ENCODE data around the gene BIVM. TPM values are rescaled to one million over a fixed set of nuclear protein-coding genes. Genes with fewer than 3 reads are reported as not detected.

Gene BIVM
- total RNA-seq, 1 donor = 22.1 TPM

- Histone ChIP-seq H2AFZ (ENCODE audit: low read length) (peak overlapping the region; percentile 96), H3K27me3 (ENCODE audit: insufficient read depth, low read length) (no peaks in the 10 kb centered on the region), H3K4me2 (ENCODE audit: insufficient read depth, low read length) (peak overlapping the region; percentile 98), H3K4me3 (ENCODE audit: insufficient read depth, low read length) (peak overlapping the region; percentile 91), H3K79me2 (ENCODE audit: insufficient read depth, low read length) (peaks cover 50% of the 10 kb centered on the region), H3K27ac (ENCODE audit: low read depth, low read length) (peak overlapping the region; percentile 97), H3K9me3 (ENCODE audit: low read depth, low read length) (no peaks in the 10 kb centered on the region), H4K20me1 (ENCODE audit: insufficient read depth, low read length) (peaks cover 19% of the 10 kb centered on the region), H3K4me1 (ENCODE audit: insufficient read depth, low read length) (peaks cover 16% of the 10 kb centered on the region), H3K36me3 (ENCODE audit: insufficient read depth, low read length) (no peaks in the 10 kb centered on the region)
- TF ChIP-seq, protein P1, sequence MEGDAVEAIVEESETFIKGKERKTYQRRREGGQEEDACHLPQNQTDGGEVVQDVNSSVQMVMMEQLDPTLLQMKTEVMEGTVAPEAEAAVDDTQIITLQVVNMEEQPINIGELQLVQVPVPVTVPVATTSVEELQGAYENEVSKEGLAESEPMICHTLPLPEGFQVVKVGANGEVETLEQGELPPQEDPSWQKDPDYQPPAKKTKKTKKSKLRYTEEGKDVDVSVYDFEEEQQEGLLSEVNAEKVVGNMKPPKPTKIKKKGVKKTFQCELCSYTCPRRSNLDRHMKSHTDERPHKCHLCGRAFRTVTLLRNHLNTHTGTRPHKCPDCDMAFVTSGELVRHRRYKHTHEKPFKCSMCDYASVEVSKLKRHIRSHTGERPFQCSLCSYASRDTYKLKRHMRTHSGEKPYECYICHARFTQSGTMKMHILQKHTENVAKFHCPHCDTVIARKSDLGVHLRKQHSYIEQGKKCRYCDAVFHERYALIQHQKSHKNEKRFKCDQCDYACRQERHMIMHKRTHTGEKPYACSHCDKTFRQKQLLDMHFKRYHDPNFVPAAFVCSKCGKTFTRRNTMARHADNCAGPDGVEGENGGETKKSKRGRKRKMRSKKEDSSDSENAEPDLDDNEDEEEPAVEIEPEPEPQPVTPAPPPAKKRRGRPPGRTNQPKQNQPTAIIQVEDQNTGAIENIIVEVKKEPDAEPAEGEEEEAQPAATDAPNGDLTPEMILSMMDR (IDR thresholded peaks at IDR 0.05; ENCODE audit: extremely low read depth, low read depth, low read length) = no peak
- DNase-seq (ENCODE audit: insufficient read length, low spot score, missing footprints) = peak; percentile 22
These were observed 47.5 kb downstream of the BIVM start for GRCh38 chr13:102846261-102847015.

- Histone ChIP-seq H3K27ac (ENCODE audit: low read depth, low read length) (peak overlapping the region; percentile 97), H3K36me3 (ENCODE audit: insufficient read depth, low read length) (no peaks in the 10 kb centered on the region), H3K79me2 (ENCODE audit: insufficient read depth, low read length) (peaks cover 57% of the 10 kb centered on the region), H3K4me2 (ENCODE audit: insufficient read depth, low read length) (peak overlapping the region; percentile 98), H2AFZ (ENCODE audit: low read length) (peak overlapping the region; percentile 96), H3K27me3 (ENCODE audit: insufficient read depth, low read length) (no peaks in the 10 kb centered on the region), H3K4me3 (ENCODE audit: insufficient read depth, low read length) (peak overlapping the region; percentile 91), H3K9me3 (ENCODE audit: low read depth, low read length) (no peaks in the 10 kb centered on the region), H4K20me1 (ENCODE audit: insufficient read depth, low read length) (peaks cover 20% of the 10 kb centered on the region), H3K4me1 (ENCODE audit: insufficient read depth, low read length) (peaks cover 18% of the 10 kb centered on the region)
- DNase-seq (ENCODE audit: insufficient read length, low spot score, missing footprints) = peak; percentile 31
- TF ChIP-seq, protein P1 (IDR thresholded peaks at IDR 0.05; ENCODE audit: extremely low read depth, low read depth, low read length) = peak; percentile 75
These were observed 48.6 kb downstream of the BIVM start for GRCh38 chr13:102847272-102848234.

- Histone ChIP-seq H2AFZ (ENCODE audit: low read length) (no peak overlapping the region), H4K20me1 (ENCODE audit: insufficient read depth, low read length) (peaks cover 24% of the 10 kb centered on the region), H3K79me2 (ENCODE audit: insufficient read depth, low read length) (peaks cover 65% of the 10 kb centered on the region), H3K4me2 (ENCODE audit: insufficient read depth, low read length) (no peak overlapping the region), H3K9me3 (ENCODE audit: low read depth, low read length) (no peaks in the 10 kb centered on the region), H3K36me3 (ENCODE audit: insufficient read depth, low read length) (peaks cover 11% of the 10 kb centered on the region), H3K4me1 (ENCODE audit: insufficient read depth, low read length) (peaks cover 24% of the 10 kb centered on the region), H3K4me3 (ENCODE audit: insufficient read depth, low read length) (no peak overlapping the region), H3K27me3 (ENCODE audit: insufficient read depth, low read length) (no peaks in the 10 kb centered on the region), H3K27ac (ENCODE audit: low read depth, low read length) (no peak overlapping the region)
- TF ChIP-seq, protein P1 (IDR thresholded peaks at IDR 0.05; ENCODE audit: extremely low read depth, low read depth, low read length) = no peak
- no peak for DNase-seq (ENCODE audit: insufficient read length, low spot score, missing footprints)
These were observed 50.0 kb downstream of the BIVM start for GRCh38 chr13:102848956-102849355.
